Erythroblast (primary cell): ENCODE results near the gene SATB2.

Experiments used
- GATA1 ChIP-seq: IDR thresholded peaks from 2 replicates; pipeline ENCODE4 v1.6.1; 2011; ENCODE audit warnings: low read depth, mild to moderate bottlenecking, control low read depth, low read length, moderate library complexity
- POLR2A ChIP-seq: IDR thresholded peaks from 2 replicates; pipeline ENCODE4 v1.6.1; 2011; ENCODE audit warnings: mild to moderate bottlenecking, low read length

DNA sequence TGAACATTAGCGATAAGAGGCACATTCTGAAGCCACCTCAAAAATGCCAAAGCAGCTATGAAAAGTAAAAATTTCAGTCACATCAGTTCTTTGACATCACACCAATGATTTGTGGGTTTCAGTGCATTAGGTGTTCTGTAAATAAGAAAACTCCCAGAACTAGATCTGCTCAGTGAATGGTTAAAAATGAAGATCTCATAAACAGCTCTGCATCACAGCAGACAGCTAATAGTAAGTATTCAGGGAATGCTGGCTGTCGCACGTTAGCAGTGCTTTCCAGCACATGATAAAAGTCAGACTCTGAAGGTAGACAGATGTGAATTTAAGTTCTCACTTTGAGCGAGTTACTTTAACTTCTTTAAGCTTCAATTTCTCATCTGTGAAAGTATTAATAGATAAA, 154.9 kb downstream of the SATB2 start:
- no peak for TF ChIP-seq POLR2A
- no peak for TF ChIP-seq GATA1
